ENCODE results near the gene CDC25B. TPM values are rescaled to one million over a fixed set of nuclear protein-coding genes. Genes with fewer than 3 reads are reported as not detected.

Gene CDC25B
- total and polyA plus RNA-seq, 2 of the 13 experiments (the other 11 are each of a cell fraction or from before 2014, with no cell fraction given) = 14.5 to 19.4 TPM

GRCh38 chr20:3749689-3750531 lies 46.2 kb upstream of the CDC25B start (continued):
- TF ChIP-seq CHD4 (IDR thresholded peaks at IDR 0.05; ENCODE audit: borderline replicate concordance, low read length) = 0 out of 2 replicates have a peak, but pooled peaks have one; percentile 17
- peak; percentile 34; the same call in 1 of the 2 replicates for TF ChIP-seq ARID5B (CRISPR knock-in tag; IDR thresholded peaks at IDR 0.05)
- TF ChIP-seq MXD3 (CRISPR knock-in tag; IDR thresholded peaks at IDR 0.05) = no peak; the same call in 1 of the 2 replicates
- TF ChIP-seq ZNF569 (CRISPR knock-in tag; IDR thresholded peaks at IDR 0.05; ENCODE audit: borderline replicate concordance) = no peak
- peak; percentile 60; the same call in 1 of the 2 replicates for TF ChIP-seq TP53 (CRISPR knock-in tag; conservative IDR thresholded peaks at IDR 0.05)
- TF ChIP-seq ZNF879 (CRISPR knock-in tag; IDR thresholded peaks at IDR 0.05) = no peak
- TF ChIP-seq MBD4 (IDR thresholded peaks at IDR 0.05; ENCODE audit: borderline replicate concordance, low read length) = no peak
- no peak for TF ChIP-seq ZHX2 (IDR thresholded peaks at IDR 0.05; ENCODE audit: low read depth)
- TF ChIP-seq ZHX2 (CRISPR knock-in tag; IDR thresholded peaks at IDR 0.05; ENCODE audit: borderline replicate concordance) = 0 out of 2 replicates have a peak, but pooled peaks have one; percentile 49
- TF ChIP-seq NR2F6 (IDR thresholded peaks at IDR 0.05) = no peak
- TF ChIP-seq NR2F6 (CRISPR knock-in tag; IDR thresholded peaks at IDR 0.05) = no peak
- TF ChIP-seq ZNF44 (CRISPR knock-in tag; IDR thresholded peaks at IDR 0.05) = 0 out of 2 replicates have a peak, but pooled peaks have one; percentile 84
- no peak for TF ChIP-seq HMG20B (CRISPR knock-in tag; conservative IDR thresholded peaks at IDR 0.05)
- no peak for TF ChIP-seq ZEB1 (IDR thresholded peaks at IDR 0.05; ENCODE audit: insufficient replicate concordance, low read depth)
- peak; percentile 32; the same call in 1 of the 2 replicates for TF ChIP-seq HNF1B (CRISPR knock-in tag; IDR thresholded peaks at IDR 0.05)
- no peak for TF ChIP-seq CEBPB (IDR thresholded peaks at IDR 0.05; ENCODE audit: borderline replicate concordance, low read depth, low read length)
- peak; percentile 82; the same call in 1 of the 2 replicates for TF ChIP-seq MED13 (CRISPR knock-in tag; IDR thresholded peaks at IDR 0.05)
- TF ChIP-seq SYNCRIP (IDR thresholded peaks at IDR 0.05; ENCODE audit: insufficient read depth, low read depth, low read length) = no peak

All from HepG2 (cell line).